ENCODE results near the gene TTL. TPM values are rescaled to one million over a fixed set of nuclear protein-coding genes. Genes with fewer than 3 reads are reported as not detected.

Gene TTL
- total and polyA plus RNA-seq, 7 donors: 19.0 to 72.0 (median 49.3) TPM

- intact Hi-C loops (cut with DNase I): no loop called here
- ATAC-seq: no peak
- TF ChIP-seq CTCF (IDR thresholded peaks at IDR 0.05): no peak
These were observed 27.4 kb upstream of the TTL start for GRCh38 chr2:112454586-112454985.

GRCh38 chr2:112459372-112459771 lies 22.6 kb upstream of the TTL start:
- no peaks in the 10 kb centered on the region for H3K36me3 ChIP-seq (ENCODE audit: insufficient read depth in 1 of 2, low read depth in 1 of 2)
- no peak overlapping the region for H3K27ac ChIP-seq
- intact Hi-C loops (cut with DNase I): no loop called here
- TF ChIP-seq CTCF (IDR thresholded peaks at IDR 0.05): no peak
- H3K9me3 ChIP-seq: no peaks in the 10 kb centered on the region
- peaks cover 0 to 2% (median 0%) of the 10 kb centered on the region in 3 donors for H3K27me3 ChIP-seq (ENCODE audit: insufficient read depth in 3 of 3, low read length in 2 of 3)
- no peak overlapping the region for H3K4me3 ChIP-seq
- H3K4me1 ChIP-seq: no peaks in the 10 kb centered on the region
- ATAC-seq (no peak), DNase-seq (no peak)
- WGBS, 3 donors: 87 to 100% (median 92%) methylated on average over 1 of the region's 1 CpG

More at GRCh38 chr2:112454586-112454985, 27.4 kb upstream of the TTL start:
- H3K4me3 ChIP-seq: no peak overlapping the region
- DNase-seq: no peak
- no peaks in the 10 kb centered on the region for H3K9me3 ChIP-seq
- no peak overlapping the region for H3K27ac ChIP-seq
- H3K4me1 ChIP-seq: no peaks in the 10 kb centered on the region
- H3K36me3 ChIP-seq (ENCODE audit: insufficient read depth in 1 of 2, low read depth in 1 of 2): no peaks in the 10 kb centered on the region
- H3K27me3 ChIP-seq (ENCODE audit: insufficient read depth in 3 of 3, low read length in 2 of 3): no peaks in the 10 kb centered on the region

- DNase-seq: no peak
- Histone ChIP-seq H3K36me3 (ENCODE audit: insufficient read depth in 1 of 2, low read depth in 1 of 2) (no peaks in the 10 kb centered on the region), H3K4me3 (no peak overlapping the region), H3K27ac (no peak overlapping the region), H3K4me1 (no peaks in the 10 kb centered on the region), H3K27me3 (ENCODE audit: insufficient read depth in 3 of 3, low read length in 2 of 3) (peaks cover 0 to 2% (median 0%) of the 10 kb centered on the region in 3 donors), H3K9me3 (no peaks in the 10 kb centered on the region)
- no peak for ATAC-seq
- TF ChIP-seq CTCF (IDR thresholded peaks at IDR 0.05): no peak
- 64 to 82% (median 72%) methylated on average over 5 of the region's 5 CpGs for WGBS, 3 donors
- intact Hi-C loops (cut with DNase I): no loop called here
These were observed 19.8 kb upstream of the TTL start for GRCh38 chr2:112462178-112462577.

- H3K4me3 ChIP-seq: no peak overlapping the region
These were observed 18.7 kb upstream of the TTL start for GRCh38 chr2:112463256-112463655.

More at GRCh38 chr2:112463256-112463655, 18.7 kb upstream of the TTL start:
- H3K27ac ChIP-seq: no peak overlapping the region
- ATAC-seq (no peak), DNase-seq (no peak)
- no peaks in the 10 kb centered on the region for H3K36me3 ChIP-seq (ENCODE audit: insufficient read depth in 1 of 2, low read depth in 1 of 2)
- TF ChIP-seq CTCF (IDR thresholded peaks at IDR 0.05): no peak
- intact Hi-C loops (cut with DNase I): no loop called here
- H3K9me3 ChIP-seq: no peaks in the 10 kb centered on the region
- no peaks in the 10 kb centered on the region for H3K4me1 ChIP-seq
- H3K27me3 ChIP-seq (ENCODE audit: insufficient read depth in 3 of 3, low read length in 2 of 3): peaks cover 0 to 2% (median 0%) of the 10 kb centered on the region in 3 donors
- 79 to 91% (median 90%) methylated on average over 1 of the region's 1 CpG for WGBS, 3 donors

Measured in psoas muscle (tissue), 8 donors.